ENCODE results near the gene COL5A1.

The COL5A1 gene

GRCh38 chr9:134731497-134732391 is 90.1 kb downstream of the COL5A1 start:
- no peak for DNase-seq

GRCh38 chr9:134732392-134733110 is 90.9 kb downstream of the COL5A1 start:
- no peak for DNase-seq

- DNase-seq: no peak
These were observed 92.1 kb downstream of the COL5A1 start for GRCh38 chr9:134733480-134734232.

GRCh38 chr9:134734270-134734669 is 92.7 kb downstream of the COL5A1 start:
- DNase-seq: no peak

GRCh38 chr9:134735441-134736175 is 94.0 kb downstream of the COL5A1 start:
- DNase-seq: no peak

GRCh38 chr9:134736791-134737497 is 95.3 kb downstream of the COL5A1 start:
- DNase-seq: no peak

GRCh38 chr9:134737842-134738580 is 96.4 kb downstream of the COL5A1 start:
- DNase-seq: no peak

- DNase-seq: peak; percentile 10
These were observed 97.5 kb downstream of the COL5A1 start for GRCh38 chr9:134738869-134739659.

- DNase-seq: no peak
These were observed 98.0 kb downstream of the COL5A1 start for GRCh38 chr9:134739660-134739968.

GRCh38 chr9:134740071-134740470 is 98.5 kb downstream of the COL5A1 start:
- no peak for DNase-seq

- DNase-seq: no peak
These were observed 100.2 kb downstream of the COL5A1 start for GRCh38 chr9:134741846-134742245.

- no peak for DNase-seq
These were observed 101.4 kb downstream of the COL5A1 start for GRCh38 chr9:134742822-134743535.

GRCh38 chr9:134743853-134744252 is 102.2 kb downstream of the COL5A1 start:
- DNase-seq: no peak

GRCh38 chr9:134744385-134745295 is 103.0 kb downstream of the COL5A1 start:
- DNase-seq: no peak

- DNase-seq: no peak
These were observed 106.4 kb downstream of the COL5A1 start for GRCh38 chr9:134747951-134748489.

GRCh38 chr9:134748591-134748990 is 107.0 kb downstream of the COL5A1 start:
- DNase-seq: no peak

- DNase-seq: no peak
These were observed 109.0 kb downstream of the COL5A1 start for GRCh38 chr9:134750450-134751155.

GRCh38 chr9:134751622-134752021 is 110.0 kb downstream of the COL5A1 start:
- no peak for DNase-seq
